Astrocyte of the cerebellum (primary cell): Measurements from ENCODE around the gene OR56A4.

ENCODE experiments used
- DNase-seq: peaks from one replicate; pipeline ENCODE4 v3.0.0-alpha.2; 2011; ENCODE audit warnings: low read depth
- H3K4me3 ChIP-seq: 2 replicates; pipeline ENCODE4 v1.5.1; 2011; ENCODE audit warnings: mild to moderate bottlenecking, low read depth, low read length, moderate library complexity
- CTCF ChIP-seq: IDR thresholded peaks from 2 replicates; pipeline ENCODE4 v1.5.1; 2012; ENCODE audit warnings: low read length, low read depth, moderate library complexity, mild to moderate bottlenecking; ENCODE audit errors: missing control alignments
- in situ Hi-C: cut with HindIII; loops from 2 replicates; pipeline ENCODE4 v1.10.0; 2017; ENCODE audit warnings: low sequenced_read_pairs

The OR56A4 gene, protein sequence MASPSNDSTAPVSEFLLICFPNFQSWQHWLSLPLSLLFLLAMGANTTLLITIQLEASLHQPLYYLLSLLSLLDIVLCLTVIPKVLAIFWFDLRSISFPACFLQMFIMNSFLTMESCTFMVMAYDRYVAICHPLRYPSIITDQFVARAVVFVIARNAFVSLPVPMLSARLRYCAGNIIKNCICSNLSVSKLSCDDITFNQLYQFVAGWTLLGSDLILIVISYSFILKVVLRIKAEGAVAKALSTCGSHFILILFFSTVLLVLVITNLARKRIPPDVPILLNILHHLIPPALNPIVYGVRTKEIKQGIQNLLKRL

GRCh38 chr11:6006846-6007245, at the start of gene OR56A4:
OR56A4 (minus strand) TSS chr11:6006946; CDS start chr11:6002992, 3,954 bp downstream.
- H3K4me3 ChIP-seq, result no peak within 1 kb of the TSS
- in situ Hi-C loops, result no loop called here

GRCh38 chr11:6055569-6055968, 48.8 kb upstream of the OR56A4 start:
- TF ChIP-seq CTCF, result no peak
- in situ Hi-C loops, result no loop called here
- H3K4me3 ChIP-seq, result no peak overlapping the region
- no peak for DNase-seq

More at GRCh38 chr11:6006846-6007245, at the start of gene OR56A4:
- TF ChIP-seq CTCF, result no peak
- DNase-seq, result no peak

DNA sequence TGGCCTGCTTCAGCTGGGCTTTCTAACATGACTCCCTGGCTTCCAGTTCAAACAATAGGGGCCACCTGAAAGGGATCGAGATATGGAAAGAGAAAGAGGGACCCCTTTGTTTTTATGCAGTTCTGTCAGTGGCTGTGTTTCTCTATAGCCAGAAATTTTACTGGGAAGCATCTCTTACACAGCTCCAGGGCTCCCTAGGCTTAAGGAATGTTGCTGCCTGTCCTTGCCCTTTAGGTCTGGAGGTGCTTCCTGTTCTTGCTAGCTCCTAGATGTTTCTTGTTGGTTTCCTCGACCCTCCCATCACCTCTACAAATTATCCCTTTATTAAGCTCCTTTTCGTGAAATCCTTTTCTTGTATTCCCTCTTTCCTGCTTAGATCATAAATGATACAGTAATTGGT, 45.6 kb upstream of the OR56A4 start:
- TF ChIP-seq CTCF, result no peak

GRCh38 chr11:6040874-6041273, 34.1 kb upstream of the OR56A4 start:
- TF ChIP-seq CTCF, result no peak
- DNase-seq, result no peak
- in situ Hi-C loops, result loop anchor here (5.0 kb wide), 1 partner anchor 59 kb away; no protein-coding TSS in a partner anchor
- H3K4me3 ChIP-seq, result no peak overlapping the region

More for the DNA sequence above, 45.6 kb upstream of the OR56A4 start:
- in situ Hi-C loops, result no loop called here
- no peak for DNase-seq
- H3K4me3 ChIP-seq, result no peak overlapping the region

DNA sequence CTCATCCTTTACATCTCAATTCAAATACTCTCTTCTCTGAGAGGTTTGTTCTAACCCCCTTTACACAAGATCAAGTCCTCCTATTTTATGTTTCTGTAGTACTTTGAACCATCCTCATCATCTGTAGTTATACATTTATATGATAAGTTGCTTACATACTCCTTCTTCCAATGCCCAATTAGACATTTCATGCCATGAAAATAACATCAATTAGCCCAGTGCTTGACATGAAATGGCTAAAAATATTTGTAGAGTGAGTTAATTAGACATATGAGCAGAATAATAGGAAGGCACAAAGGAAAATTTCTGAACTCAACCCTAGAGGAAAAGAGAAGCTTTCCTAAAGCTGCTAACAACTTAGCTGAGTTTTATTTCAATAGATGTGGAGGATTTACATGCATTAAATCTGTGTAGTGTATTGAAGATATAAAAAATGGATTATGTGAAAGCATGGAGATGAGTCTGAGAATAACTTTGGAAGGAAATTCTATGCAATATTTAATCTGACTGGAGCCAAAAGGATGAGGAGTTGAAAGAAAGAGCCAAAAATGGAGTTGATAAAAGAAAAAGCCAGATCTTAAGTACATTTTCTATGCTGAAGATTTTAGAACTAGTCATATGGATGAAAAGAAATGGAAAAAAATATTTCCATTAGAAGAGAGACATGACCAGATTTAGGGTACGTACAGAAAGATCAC, 24.1 kb upstream of the OR56A4 start, which contains the start of gene OR56A1:
TSS of gene OR56A1 (minus strand) at position 51 of the 698 bp plus-strand sequence. CDS start 3,066 bp downstream, outside the sequence.
- H3K4me3 ChIP-seq, result no peak within 1 kb of the TSS
- in situ Hi-C loops, result no loop called here
- no peak for DNase-seq
- no peak for TF ChIP-seq CTCF

DNA sequence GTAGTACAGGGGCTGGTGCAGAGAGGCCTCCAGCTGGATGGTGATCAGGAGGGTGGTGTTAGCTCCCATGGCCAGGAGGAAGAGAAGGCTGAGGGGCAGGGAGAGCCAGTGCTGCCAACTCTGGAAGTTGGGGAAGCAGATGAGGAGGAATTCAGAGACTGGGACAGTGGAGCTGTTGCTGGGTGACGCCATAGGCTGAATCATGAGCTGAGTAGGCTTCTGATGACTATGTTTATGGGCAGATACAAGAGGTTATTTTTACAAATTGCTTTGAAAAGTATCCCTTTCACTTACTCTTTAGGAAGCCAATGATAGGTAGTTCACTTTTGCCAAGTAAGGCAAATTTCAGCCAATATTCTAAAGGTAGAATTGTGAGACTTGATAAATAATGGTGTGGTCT, 20.8 kb upstream of the OR56A4 start:
- in situ Hi-C loops, result no loop called here
- no peak for DNase-seq
- H3K4me3 ChIP-seq, result no peak overlapping the region
- TF ChIP-seq CTCF, result no peak
